HG03342 (cell line): ENCODE data around the gene NTSR1.

ENCODE experiments used
- ATAC-seq: cut with Tn5 transposase; IDR thresholded peaks from one replicate; pipeline ENCODE4 v1.9.1; 2021; ENCODE audit warnings: mild to moderate bottlenecking, moderate library complexity; ENCODE audit not compliant: unreplicated experiment

The NTSR1 gene

DNA sequence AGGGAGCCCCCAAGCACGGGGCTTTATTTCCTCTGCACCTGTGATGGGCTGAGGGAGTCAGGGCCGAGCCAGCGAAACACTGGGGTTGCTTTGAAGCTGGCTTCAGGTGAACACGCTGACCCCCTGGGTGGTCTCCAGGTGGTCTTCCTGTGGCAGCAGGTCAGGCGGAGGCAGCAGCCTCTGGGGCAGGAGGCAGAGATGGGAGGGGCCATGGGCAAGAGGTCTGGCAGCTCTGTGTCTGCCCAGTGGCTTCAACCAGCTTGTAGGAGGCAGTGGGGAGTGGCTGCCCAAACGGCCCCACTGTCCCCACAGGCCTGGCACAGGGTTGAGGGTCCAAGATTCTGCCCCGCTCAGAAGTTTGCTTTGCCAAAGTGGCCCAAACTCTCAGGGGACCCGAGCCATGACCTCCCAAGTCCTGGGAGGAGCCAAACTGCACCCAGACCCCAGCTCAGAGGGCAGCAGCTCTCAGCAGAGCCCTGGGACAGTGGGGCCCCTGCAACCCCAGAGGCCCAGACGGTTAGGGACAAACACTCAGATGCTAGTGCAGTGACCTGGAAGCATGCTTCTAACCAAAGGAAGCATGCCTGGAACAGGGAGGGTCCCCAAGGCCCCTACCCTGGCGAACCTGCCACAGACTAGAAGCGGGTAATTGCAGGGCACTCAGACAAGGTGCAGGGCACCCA lies 15.3 kb downstream of the NTSR1 start:
- no peak for ATAC-seq

GRCh38 chr20:62724692-62725595 lies 16.3 kb downstream of the NTSR1 start:
- ATAC-seq: no peak

DNA sequence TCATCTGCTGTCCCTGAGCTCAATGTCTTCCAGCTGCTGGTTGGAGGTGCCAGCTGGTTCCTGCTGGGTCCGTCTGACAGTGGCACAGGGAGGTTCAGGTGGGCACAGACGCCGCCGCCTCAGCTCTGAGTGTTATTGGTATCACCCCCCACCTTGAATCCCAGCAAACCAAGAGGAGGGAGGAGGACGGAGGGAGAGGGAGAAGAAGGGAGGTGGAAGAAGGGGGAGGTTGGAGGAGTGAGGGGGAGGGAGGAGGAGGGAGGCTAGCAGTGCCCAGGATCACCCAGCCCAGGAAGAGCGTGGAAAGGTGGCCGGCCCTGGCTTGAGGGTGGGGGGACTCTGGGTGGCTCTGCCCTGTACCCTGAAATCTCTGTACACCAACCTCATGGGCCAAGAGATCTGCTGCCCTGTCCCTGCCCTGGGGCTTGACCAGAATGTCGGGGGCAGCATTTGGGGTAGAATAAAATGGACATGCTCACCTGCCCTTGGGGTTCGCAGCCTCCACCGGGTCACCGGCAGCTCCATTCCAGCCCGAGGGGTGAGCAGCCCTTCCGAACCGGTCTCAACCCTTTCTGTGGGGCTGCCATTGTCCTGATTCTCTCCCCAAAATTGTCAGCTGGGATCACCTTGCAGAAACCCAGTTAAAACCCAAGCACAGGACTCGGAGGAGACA lies 17.1 kb downstream of the NTSR1 start:
- no peak for ATAC-seq

- no peak for ATAC-seq
Observed at GRCh38 chr20:62726276-62726675, 17.6 kb downstream of the NTSR1 start.

- ATAC-seq: no peak
Observed at GRCh38 chr20:62726716-62727583, 18.3 kb downstream of the NTSR1 start.

- ATAC-seq: no peak
Observed at GRCh38 chr20:62727584-62728027, 19.0 kb downstream of the NTSR1 start.

DNA sequence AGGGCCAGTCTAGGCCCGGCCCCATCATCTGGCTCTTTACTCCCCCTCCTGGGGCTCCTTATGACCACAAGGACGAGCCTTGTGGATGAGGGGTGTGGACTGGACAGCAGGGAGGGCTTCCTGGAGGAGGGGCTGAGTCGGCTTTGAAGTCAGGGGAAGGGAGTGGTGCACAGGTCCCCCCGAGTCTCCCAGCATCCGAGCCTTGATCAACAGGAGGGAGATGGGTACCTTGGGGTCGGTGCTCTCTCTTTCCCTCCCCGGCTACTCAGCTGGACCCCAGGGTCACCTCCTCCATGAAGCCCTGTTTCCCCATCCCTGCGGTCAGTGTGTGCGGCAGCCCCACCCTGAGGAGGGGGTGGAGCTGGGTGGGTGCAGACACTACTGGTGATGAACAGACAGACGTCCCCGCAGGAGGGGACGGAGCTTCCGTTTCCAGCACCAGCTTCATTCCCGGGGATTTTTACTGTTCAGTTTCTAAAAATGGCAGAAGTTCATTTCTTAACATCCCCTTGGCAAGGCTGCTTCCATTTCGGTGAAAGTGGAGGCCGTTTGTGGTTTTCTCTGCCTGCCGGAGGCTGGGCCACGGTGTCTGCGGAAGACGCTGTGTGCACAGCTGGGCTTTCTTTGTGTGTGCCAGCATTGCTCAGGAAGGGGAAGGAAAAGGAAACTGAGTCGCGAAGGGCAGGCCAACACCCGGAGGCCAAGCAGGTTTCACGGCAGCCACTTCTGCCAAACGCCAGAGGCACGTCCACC lies 19.6 kb downstream of the NTSR1 start:
- no peak for ATAC-seq

GRCh38 chr20:62728781-62729300 lies 20.2 kb downstream of the NTSR1 start:
- no peak for ATAC-seq

- ATAC-seq: no peak
Observed at GRCh38 chr20:62730481-62730880, 21.8 kb downstream of the NTSR1 start.

DNA sequence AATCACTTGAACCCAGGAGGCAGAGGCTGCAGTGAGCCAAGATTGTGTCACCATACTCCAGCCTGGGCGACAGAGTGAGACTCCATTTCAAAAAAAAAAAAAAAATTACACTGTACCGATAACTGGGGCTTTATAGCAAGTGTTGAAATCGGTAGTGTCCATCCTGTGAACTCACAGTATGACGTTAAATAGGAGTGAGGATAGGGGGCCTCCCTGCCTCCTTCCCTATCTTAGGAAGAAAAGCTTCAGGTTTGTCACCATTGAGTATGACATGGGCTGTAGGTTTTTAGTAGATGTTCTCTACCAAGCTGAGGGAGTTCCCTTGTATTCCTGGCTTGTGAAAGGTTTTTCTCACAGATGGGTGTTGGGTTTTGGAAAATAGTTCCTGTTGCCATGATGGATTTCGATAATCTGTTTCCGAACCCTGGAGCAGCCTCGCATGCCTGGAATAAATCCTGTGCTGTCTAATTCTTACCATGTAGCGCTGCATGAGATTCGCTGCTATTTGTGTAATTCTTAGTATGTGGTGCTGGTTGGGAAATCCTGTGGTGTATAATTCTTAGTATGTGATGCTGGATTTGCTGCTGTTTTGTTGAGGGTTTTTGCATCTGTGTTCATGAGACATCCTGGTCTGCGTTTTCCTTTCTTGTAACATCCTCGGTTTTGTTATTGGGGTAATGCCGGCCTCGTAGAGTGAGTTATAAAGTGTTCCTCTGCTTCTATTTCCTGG lies 23.6 kb downstream of the NTSR1 start:
- ATAC-seq: no peak

DNA sequence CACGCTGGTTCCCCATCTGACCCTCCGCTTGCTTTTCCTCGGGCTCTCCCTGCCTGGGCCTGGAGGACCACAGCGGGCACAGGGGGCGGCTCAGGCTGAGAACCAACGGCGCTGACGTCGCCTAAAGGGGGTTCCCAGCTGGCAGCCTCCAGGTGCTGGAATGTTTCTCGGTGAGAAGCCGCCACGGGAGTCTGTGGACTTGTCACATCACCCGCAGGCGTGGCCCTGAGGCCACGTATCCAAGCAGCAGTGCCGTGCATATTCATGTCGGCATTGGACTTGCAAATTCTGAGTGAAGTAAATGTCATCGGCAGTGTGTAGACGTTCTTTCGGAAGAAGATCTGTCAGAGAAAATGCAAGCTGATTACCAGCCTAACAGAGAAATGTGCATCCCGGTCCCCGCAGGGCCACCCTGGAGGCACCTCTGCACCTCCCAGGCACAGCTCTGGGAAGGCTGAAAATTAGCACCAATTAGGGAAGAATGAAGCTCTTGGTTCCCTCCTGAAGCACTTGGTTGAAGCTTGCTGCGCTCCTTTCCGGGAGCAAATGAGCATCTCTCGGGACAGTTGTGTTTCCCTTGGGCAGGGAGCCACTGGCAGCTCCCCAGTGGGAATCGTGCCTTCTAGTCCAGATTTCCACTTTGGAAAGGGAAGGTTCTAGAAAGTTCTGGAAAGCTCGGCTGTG lies 24.3 kb downstream of the NTSR1 start:
- no peak for ATAC-seq

GRCh38 chr20:62733526-62733842 lies 24.8 kb downstream of the NTSR1 start:
- ATAC-seq: no peak

GRCh38 chr20:62733891-62734290 lies 25.3 kb downstream of the NTSR1 start:
- no peak for ATAC-seq

DNA sequence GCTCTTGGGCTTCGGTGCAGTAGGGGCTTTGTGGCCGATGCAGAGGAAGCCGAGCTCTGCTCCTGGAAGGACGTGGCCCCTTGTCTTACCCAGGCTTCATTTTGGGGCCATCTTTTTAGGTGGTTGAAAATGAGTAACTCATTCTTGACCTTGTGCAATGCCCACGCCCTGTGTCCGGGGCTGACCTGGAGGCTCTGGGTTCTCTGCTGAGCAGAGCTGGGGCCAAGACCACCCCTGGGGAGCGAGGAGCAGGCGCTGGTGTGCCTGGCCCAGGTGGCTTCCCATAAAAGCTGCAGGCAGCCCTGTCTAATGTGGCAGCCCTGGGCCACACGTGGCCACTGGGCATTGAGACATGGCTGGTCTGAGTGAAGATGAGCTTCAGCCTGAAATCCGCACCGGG lies 25.7 kb downstream of the NTSR1 start:
- no peak for ATAC-seq

- ATAC-seq: no peak
Observed at GRCh38 chr20:62734881-62735280, 26.2 kb downstream of the NTSR1 start.

DNA sequence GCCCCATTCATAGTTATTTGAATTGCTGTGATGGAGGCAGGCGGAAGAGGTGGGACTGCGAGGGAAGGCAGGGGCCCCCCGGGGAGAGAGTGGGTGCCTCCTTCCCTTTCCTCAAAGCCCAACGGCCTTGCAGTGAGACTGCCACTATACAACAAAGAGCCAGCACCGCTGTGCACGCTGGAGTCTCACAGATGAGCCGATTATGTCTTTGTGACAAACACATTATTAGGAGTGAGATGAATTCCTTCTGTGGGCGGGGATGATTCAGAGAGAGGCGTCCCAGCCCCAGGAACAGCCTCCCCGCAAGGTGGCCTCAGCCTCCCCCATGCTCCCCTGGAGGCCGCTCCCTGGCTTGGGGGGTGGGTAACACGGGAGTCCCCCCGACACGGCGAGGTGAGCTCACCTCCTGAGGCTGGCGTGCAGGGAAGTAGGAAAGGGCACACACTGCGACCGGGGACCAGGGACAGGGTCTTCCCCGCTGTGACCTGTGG lies 26.7 kb downstream of the NTSR1 start:
- ATAC-seq: no peak

DNA sequence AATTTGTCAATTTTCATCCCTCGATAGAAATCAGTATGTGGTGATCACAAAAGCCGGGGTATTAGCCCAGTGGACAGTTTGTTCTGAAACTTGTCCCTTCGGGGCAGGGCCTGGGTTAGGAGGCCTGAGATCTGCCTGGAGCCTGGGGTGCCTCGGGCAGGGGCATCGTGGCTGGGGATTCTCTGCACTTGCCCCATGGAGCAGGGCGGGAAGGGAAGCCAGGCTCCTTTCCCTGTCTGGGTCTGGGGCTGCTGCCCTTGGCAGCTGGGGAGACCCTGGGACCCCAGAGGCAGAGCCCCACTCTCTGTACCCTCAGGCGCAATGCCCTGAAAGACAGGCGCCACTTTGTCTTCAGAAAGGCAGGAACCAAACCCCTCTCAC lies 27.4 kb downstream of the NTSR1 start:
- ATAC-seq: no peak

DNA sequence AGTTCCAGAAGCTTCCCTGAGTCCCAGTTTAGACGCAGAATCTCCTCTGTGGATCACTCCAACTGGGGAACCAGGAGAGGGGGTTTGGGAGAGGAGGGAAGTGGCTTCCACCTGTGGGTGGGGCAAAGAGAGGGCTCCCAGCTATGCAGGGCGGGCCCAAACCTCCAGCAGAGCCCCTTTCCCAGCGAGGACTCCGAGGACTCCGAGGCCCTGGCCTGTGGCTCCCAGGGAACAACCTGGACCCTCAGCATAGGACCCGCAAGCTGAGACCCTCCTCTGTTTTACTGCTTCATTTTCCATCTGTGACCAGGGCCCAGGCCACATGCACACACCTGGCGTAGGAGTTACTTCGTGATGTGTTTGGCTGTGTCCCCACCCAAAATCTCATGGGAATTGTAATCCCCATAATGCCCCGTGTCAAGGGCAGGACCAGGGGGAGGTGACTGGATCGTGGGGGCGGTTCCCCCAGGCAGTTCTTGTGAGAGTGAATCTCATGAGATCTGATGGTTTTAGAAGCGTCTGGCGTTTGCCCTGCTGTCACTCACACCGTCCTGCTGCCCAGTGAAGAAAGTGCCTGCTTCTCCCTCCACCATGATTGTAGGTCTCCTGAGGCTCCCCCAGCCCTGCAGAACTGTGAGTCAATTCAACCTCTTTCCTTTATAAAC lies 27.9 kb downstream of the NTSR1 start:
- no peak for ATAC-seq
